GM21825 (cell line): Measurements from ENCODE around the gene SLC35G6.
"Not testable (repeated sequence)": the region's sequence is repeated elsewhere in the genome, so short reads cannot be mapped to it uniquely, and the experiment has no call there.

Experiments used
- ATAC-seq: cut with Tn5 transposase; IDR thresholded peaks from one replicate; pipeline ENCODE4 v1.9.1; 2021; ENCODE audit warnings: mild to moderate bottlenecking, moderate library complexity; ENCODE audit not compliant: unreplicated experiment

The SLC35G6 gene

DNA sequence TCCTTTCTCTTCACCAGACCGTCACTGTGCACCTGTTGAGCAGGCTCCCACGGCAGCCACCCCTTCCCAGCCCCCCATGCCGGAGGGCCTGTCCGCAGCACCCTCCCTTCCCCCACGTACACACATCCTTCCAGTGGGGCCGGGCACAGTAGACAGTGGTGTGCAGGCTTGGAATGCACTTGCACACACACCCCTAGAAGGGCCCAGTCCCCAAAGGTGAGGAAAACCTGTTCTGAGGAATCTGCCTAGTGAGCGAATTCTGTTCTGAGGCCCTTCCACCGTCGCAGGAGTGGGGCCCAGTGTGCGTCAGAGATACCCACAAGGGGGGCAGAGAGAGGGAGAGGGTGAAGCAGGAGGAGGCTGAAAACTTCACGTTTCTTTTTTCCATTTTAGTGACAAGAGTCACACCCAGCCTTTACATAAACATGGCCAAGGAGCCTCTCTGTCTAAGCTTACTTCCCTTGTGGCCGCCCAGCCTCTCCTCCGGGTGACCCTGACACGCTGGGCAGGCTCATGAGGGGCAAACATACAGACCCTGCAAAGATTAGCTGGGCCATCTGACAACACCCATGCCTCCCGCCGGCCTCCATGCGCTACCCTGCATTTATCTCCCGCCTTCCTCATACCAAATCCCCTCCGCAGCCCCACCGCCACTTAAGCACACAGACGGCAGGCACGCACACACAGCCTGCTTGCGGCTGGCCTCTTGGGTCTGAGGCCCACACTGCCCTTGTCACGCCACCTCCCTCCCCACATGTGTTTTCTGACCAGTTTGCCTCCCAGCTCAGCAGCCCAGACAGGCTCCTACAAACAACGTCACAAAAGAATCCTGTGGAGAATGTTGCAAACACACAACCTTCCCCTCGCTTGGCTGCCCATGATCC is 3.6 kb upstream of the SLC35G6 start:
- no peak for ATAC-seq

DNA sequence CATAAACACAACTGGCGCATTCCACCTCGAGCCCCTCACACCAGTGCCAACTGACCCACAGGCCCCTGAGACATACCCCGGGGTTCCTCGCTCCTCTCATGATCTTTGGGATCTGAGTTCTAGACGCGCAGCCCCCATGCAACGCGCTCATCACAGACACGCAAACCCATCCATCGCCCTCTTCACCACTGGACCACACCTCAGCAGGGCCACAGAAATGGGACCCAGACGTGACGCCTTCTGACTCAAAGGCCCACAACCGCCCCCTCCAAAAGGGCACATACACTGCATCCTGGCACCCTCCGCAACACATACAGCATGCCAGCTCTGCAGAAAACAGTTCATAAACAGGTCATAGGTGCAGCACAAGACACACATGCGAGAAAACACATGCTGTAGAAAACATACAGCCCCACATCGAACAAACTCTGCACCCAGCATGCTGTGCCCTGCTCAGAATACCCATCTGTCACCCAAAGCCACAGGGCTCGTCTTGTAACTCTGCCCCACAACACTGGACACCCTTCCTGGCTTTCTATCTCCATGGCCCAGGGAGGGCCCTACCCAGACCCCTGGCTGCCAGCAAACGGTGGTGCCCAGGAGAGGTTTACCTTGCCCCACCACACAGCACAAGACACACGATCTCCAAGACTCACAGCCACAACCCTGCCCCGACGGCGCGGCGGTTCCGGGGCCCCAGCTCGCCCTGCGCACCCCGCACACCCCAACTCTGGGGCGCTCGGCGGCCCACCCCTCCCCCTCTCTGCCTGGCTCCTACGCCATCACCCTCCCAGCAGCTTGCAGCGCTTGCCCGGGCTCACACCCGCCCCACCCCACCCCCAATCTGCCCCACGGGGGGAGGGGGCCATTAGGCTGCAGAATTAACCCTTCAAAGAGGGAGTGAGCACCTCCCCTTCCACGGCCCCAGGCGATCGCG is 2.7 kb upstream of the SLC35G6 start:
- ATAC-seq = no peak

DNA sequence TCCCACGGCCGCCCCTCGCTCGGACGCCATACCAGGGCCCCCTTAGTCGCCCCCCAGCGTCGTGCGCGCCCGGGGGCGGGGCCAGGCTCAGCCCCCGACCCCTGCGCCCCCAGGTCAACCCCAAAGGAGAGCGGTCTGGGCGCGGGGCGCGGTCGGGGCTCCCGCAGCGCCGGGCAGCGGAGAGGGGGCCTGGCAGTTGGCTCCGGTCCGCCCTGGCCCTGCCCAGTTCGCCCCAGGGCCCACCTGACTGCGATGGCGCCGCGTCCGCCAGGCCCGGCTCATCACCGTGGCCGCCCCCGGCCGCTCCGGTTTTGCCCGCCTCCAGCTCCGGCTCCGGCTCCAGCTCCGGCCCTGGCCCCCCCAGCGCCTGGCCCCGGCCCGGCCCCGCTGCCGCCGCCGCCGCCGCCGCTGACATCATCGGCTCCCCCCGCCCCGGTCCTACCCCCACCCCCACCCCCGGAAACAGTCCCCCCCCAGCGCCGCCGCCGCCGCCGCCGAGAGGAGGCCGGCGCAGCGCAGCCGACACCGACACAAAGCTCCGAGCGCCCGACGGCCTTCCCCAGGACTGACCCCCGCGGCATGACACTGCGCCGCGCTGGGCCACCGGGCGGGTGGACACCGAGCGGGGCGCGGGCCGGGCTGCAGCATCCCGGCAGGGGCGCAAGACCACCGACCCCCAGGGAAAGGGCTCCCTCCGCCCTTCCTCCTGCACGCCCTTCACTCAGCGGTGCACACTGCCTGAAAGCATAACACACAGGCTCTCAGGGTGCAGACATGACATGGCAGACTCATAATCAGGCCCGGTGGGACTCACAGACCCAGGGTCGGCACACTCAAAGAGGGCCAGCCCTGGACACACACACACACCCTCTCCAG is 1.8 kb upstream of the SLC35G6 start, which contains the start of gene ZBTB4:
Gene ZBTB4, minus strand, starts transcription at position 419 of the 876 bp plus-strand sequence. CDS start 12,830 bp downstream, outside the sequence.
- ATAC-seq = no peak

DNA sequence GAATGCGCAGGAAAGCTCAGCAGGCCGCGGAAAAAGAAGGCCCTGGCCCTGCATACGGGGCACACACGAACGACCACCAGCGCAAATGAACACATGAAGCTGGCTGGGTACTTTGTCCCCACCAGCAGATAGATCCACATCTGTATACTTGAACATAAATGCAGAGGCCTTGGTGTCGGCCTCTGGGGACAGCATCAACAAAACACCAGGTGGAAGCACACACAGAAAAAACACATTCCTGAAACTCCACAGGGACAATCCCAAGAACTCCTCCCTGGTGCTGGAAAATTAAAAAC is 1.2 kb upstream of the SLC35G6 start:
- ATAC-seq = no peak

DNA sequence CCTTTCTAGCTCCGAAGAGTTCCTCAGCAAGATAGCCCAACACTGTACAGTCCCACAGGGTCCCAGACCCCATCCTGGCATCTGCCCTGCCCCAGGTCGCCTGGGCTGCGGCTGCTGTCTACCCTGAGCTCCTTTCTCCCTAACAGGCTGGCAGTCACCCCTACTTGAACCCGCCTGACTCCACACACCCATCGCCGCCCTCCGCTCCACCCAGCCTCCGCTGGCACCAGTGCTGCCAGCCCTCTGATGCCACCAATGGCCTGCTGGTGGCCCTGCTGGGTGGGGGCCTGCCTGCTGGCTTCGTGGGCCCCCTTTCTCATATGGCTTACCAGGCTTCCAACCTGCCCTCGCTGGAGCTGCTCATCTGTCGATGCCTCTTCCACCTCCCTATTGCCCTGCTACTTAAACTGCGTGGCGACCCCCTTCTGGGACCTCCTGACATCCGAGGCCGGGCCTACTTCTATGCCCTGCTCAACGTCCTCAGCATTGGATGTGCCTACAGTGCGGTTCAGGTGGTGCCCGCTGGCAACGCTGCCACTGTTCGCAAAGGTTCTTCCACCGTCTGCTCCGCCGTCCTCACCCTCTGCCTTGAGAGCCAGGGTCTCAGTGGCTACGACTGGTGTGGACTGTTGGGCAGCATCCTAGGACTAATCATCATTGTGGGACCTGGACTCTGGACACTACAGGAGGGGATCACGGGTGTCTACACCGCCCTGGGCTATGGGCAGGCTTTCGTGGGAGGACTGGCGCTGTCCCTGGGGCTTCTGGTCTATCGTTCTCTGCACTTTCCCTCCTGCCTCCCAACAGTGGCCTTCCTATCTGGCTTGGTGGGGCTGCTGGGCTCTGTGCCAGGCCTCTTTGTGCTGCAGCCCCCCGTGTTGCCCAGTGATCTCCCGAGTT is 846 bp downstream of the SLC35G6 start:
- ATAC-seq = not testable (repeated sequence)

DNA sequence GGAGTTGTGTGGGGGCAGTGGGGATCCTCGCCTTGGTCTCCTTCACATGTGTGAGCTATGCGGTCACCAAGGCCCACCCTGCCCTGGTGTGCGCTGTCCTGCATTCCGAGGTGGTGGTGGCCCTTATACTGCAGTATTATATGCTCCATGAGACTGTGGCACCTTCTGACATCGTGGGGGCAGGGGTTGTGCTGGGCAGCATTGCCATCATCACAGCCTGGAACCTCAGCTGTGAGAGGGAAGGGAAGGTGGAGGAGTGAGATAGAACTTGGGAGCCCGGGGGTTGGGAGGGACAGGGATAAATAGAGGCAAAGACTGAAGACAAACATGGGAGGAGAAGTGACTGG is 1.5 kb downstream of the SLC35G6 start:
- ATAC-seq = not testable (repeated sequence)

DNA sequence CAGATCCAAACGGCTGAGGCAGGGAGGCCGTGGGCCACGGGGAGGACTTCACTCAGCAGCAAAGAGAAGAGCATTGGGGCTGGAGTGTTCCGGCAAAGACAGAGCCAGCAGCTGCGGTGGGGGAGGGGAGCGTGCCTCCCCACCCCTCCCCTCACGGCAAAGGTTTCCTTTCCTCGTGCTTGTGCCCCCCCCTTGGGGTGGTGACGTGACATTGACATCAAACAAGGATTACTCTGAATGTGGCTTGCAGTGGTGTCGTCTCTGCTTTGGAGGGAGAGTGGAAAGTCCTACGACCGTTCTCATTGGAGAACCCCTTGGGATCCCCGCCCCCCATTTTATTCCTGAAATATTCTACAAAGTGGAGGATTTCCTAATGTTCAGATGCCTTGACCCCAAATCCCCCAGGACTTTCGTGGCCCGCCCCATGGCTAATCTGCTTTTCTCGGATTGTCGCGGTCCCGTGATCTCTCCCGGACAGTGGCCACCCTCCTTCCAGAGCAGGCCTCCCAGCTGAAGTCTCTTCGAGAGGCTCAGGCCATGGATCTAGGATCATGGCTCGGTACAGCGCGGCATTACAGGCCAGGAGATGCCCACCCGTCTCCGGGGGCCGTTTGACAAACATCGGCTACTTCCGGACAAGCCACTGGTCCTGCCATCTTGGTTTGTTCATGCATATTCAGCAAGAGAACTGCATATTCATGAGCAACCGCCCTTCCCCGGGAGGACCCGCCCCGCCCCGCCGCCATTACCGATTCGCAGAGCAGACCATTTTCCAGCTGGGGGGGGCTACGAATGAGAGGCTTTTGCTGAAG is 2.2 kb downstream of the SLC35G6 start:
- peak; percentile 29 for ATAC-seq

DNA sequence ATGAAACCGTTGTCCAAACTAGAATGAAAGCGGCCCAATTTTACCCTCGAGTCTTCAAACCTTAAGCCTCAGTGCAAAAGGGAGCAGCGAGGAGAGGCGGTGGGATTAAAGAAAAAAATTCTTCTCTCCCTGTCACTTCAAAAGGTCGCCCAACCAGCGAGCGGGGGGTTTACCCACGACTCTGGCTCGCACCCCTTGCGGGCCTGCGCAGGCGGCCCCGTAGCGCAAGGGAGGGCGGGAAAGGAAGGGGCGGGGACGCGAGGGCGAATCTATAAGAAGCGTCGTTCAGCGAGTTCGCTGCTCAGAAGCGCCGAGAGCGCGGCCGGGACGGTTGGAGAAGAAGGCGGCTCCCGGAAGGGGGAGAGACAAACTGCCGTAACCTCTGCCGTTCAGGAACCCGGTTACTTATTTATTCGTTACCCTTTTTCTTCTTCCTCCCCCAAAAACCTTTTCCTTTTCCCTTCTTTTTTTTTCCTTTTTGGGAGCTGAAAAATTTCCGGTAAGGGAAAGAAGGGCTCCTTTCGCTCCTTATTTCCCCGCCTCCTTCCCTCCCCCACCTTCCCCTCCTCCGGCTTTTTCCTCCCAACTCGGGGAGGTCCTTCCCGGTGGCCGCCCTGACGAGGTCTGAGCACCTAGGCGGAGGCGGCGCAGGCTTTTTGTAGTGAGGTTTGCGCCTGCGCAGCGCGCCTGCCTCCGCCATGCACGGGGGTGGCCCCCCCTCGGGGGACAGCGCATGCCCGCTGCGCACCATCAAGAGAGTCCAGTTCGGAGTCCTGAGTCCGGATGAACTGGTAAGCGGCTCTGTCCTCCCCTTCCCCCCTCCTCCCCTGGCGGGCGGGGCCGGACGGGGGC is 3.0 kb downstream of the SLC35G6 start, which contains the start of gene POLR2A:
Gene POLR2A, plus strand, starts transcription at position 300 of the 852 bp plus-strand sequence.
- ATAC-seq = peak; percentile 62

DNA sequence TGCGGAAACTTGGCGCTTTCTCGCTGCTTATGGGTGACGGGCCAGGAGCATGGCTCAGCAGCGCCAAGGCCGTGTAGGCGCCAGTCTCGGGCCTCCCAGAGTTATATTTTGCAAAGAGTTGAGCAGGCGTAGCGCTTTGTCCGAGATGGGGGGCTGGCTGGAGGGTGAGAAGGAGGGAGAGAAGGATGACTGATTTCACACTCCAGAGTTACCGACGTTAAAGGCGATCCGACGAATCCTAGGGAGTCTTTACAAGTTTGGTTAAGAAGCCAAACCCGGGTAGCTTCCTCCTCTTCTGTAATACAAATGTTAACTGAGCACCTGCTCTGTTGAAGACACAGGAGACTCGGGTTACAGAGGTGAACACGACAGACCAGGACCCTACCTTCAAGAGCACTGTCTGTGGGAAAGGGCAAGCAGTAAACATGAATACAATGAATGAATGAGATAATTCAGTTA is 3.7 kb downstream of the SLC35G6 start:
- ATAC-seq = no peak

DNA sequence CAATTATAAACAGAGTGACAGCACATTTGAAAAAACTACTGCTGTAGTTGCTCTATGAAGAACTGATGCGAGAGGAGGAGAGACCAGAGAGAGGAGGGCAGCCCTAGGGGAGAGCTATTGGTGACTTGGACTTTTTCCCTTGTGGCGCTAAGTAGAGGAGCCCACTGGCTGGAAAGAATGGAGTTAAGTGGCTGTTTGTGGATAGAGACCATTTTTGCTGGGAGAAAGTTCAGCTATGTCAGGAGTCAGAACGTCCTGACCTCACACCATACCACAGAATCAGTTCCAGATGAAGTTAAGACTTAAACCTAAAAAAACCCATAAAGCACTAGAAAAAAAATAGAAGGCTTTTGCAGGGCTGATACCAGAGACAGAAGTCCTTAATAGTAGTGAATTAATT is 4.9 kb downstream of the SLC35G6 start:
- no peak for ATAC-seq

DNA sequence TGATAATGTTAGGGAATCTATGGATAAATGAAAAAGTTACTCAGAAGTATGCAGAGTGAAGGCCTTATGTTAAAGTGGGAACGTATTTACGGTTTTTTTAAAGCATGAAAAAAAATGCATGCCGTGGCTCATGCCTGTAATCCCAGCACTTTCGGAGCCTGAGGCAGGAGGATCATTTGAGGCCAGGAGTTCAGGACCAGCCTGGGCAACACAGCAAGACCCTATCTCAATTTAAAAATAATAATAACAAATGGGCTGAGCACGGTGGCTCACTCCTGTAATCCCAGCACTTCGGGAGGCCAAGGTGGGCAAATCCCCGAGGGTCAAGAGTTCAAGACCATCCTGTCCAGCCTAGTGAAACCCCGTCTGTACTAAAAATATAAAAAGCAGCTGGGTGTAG is 8.9 kb downstream of the SLC35G6 start:
- ATAC-seq = no peak

DNA sequence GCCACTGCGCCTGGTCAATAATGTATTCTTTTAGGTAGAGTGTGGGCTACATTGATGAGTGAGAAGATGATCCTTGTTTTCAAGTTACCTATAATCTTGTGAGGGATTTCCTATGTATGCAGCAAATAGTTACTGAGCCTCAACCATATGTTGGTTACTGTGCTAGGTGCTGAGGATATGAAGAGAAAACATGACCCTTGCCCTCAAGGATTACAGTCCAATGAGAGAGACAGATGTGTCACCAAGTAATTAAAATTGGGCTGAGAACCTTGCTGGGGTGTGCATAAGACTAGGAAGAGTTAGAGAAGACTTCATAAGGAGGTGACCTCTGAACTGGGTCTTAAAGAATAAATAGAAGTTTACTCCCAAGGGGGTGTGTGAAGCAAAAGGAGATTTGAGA is 10.3 kb downstream of the SLC35G6 start:
- no peak for ATAC-seq

DNA sequence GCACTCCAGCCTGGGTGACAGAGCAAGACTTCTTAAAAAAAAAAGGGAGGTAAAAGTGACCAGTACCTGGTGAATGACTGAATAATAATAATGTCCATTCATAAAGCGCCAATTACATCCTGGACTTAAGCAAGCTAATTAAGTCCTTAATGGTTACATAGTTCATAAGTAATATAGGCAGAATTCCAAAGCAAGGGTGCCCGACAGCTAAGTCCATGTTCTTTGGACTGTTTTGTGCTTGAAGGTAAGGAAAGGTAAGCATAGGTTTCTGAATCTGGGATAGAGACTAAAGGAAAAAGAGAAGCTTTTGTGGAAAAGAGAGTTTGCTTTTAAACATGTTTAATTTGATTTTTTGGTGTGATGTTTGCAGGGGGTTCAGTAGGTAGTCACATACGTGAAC is 12.7 kb downstream of the SLC35G6 start:
- no peak for ATAC-seq

DNA sequence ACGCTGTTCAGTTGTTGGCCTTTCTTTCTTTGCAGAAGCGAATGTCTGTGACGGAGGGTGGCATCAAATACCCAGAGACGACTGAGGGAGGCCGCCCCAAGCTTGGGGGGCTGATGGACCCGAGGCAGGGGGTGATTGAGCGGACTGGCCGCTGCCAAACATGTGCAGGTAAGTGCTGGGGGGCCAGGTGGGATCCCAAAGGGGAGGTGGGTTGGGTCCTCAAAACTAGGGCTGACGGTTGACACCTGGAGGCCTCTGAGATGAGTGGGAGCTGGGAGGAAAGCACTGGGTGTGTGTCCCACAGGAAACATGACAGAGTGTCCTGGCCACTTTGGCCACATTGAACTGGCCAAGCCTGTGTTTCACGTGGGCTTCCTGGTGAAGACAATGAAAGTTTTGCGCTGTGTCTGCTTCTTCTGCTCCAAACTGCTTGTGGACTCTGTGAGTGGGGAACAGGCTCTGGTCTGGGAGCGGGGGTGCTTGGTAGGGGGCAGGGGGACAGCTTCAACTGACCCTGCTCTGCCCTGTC is 14.7 kb downstream of the SLC35G6 start:
- no peak for ATAC-seq

DNA sequence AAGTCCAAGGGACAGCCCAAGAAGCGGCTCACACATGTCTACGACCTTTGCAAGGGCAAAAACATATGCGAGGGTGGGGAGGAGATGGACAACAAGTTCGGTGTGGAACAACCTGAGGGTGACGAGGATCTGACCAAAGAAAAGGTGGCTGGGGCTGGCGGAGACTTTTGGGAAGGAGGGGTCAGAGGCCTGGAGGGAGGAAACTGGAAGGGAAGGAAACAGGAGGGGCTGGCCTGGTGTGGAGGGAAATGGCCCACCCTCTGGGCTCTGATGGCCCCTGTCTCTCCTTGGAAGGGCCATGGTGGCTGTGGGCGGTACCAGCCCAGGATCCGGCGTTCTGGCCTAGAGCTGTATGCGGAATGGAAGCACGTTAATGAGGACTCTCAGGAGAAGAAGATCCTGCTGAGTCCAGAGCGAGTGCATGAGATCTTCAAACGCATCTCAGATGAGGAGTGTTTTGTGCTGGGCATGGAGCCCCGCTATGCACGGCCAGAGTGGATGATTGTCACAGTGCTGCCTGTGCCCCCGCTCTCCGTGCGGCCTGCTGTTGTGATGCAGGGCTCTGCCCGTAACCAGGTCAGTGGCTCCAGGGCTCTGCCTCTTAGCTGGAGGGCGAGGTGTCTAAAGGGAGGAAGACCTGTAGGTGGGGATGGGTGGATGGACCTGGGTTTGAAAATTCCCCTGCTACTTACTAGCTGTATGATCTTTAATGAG is 15.4 kb downstream of the SLC35G6 start:
- ATAC-seq = no peak

DNA sequence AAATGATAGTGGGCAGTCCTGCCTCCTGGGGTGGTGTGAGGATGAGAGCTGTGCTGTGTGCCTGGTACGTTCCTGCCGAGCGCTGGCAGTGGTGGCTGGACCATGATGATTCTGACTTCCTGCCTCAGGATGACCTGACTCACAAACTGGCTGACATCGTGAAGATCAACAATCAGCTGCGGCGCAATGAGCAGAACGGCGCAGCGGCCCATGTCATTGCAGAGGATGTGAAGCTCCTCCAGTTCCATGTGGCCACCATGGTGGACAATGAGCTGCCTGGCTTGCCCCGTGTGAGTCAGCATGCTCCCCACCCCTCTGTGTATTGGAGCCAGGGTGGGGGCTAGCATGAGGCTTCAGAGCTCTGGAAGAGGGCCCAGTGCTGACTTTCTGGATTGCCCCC is 16.0 kb downstream of the SLC35G6 start:
- no peak for ATAC-seq

DNA sequence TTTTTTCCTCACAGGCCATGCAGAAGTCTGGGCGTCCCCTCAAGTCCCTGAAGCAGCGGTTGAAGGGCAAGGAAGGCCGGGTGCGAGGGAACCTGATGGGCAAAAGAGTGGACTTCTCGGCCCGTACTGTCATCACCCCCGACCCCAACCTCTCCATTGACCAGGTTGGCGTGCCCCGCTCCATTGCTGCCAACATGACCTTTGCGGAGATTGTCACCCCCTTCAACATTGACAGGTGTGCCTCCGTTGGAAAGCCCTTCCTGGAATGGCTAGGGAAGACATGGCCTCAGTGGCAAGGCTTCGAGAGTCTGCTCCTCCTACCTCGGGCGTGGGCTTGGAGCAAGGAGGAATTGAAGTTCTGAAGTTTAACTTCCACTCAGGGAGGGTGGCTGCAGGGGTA is 16.4 kb downstream of the SLC35G6 start:
- no peak for ATAC-seq
